ENCODE results near the gene TINCR.

GRCh38 chr19:5537870-5538269, 29.9 kb downstream of the TINCR start:
- no peak for TF ChIP-seq CTCF (IDR thresholded peaks at IDR 0.05; ENCODE audit: low read depth, low read length, poor library complexity, severe bottlenecking)
- no peak for TF ChIP-seq EZH2phosphoT487 (IDR thresholded peaks at IDR 0.05; ENCODE audit: borderline replicate concordance, low read length)

Measured in DOHH2 (cell line).